Thyroid gland (tissue), 4 donors: Measurements from ENCODE around the gene PKP2.

Experiments
- POLR2A ChIP-seq, 2 donors: fragments of 450-650 bp; IDR thresholded peaks; one replicate each; pipeline ENCODE4 v1.6.1; 2017; ENCODE audit warnings: antibody characterized with exemption in 2 of 2, mild to moderate bottlenecking in 2 of 2, moderate library complexity in 1 of 2
- TF ChIP-seq, protein P1 (sequence below), 6 experiments: fragments of 200-600 bp in 3 of 6; fragments of 450-650 bp in 3 of 6; sonication (generic) in 3 of 6; IDR thresholded peaks; one replicate each; pipeline ENCODE4 v1.5.1; 2016 to 2019; ENCODE audit warnings: antibody characterized with exemption in 6 of 6, mild to moderate bottlenecking in 2 of 6, inconsistent platforms in 1 of 6, moderate library complexity in 1 of 6

DNA sequence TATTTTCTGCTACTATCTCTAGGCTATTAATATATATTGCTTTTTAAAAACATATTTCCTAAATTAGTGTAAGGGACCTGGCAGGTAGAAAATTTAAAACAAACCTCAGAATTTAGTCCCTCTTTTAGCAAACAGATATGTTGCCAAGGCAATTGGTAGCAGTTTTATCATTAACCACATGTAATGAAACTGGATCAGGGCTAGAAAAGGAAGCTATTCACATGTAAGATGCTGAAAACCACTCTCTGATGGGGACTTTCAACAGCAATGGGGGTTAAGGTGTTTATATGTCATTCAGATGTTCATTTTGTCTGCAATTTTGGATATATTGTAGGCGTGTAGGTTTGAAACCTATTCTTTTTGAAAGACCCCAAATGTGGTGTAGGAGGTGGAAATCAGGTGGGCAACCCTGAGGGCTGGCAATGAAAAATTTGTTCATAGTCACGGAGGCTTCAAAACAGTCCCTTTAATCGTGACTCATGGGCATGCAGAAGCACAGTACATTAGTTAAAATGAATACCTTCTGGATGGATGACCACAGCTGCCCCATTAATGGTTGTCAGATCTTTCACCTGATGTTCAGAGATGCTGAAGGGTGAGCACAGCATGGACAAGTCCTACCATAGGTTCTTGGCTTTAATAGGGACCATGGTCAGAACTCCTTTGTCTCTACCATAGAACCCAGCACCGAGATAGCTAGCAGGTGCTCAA is 5.9 kb upstream of the PKP2 start:
- TF ChIP-seq POLR2A (IDR thresholded peaks at IDR 0.05) = no peak
- TF ChIP-seq, protein P1, sequence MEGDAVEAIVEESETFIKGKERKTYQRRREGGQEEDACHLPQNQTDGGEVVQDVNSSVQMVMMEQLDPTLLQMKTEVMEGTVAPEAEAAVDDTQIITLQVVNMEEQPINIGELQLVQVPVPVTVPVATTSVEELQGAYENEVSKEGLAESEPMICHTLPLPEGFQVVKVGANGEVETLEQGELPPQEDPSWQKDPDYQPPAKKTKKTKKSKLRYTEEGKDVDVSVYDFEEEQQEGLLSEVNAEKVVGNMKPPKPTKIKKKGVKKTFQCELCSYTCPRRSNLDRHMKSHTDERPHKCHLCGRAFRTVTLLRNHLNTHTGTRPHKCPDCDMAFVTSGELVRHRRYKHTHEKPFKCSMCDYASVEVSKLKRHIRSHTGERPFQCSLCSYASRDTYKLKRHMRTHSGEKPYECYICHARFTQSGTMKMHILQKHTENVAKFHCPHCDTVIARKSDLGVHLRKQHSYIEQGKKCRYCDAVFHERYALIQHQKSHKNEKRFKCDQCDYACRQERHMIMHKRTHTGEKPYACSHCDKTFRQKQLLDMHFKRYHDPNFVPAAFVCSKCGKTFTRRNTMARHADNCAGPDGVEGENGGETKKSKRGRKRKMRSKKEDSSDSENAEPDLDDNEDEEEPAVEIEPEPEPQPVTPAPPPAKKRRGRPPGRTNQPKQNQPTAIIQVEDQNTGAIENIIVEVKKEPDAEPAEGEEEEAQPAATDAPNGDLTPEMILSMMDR (IDR thresholded peaks at IDR 0.05) = no peak
